ENCODE results near the gene UNC5C. TPM values are rescaled to one million over a fixed set of nuclear protein-coding genes. Genes with fewer than 3 reads are reported as not detected.

Gene UNC5C
- total RNA-seq, 2 experiments from 2014 or later = not detected

DNA sequence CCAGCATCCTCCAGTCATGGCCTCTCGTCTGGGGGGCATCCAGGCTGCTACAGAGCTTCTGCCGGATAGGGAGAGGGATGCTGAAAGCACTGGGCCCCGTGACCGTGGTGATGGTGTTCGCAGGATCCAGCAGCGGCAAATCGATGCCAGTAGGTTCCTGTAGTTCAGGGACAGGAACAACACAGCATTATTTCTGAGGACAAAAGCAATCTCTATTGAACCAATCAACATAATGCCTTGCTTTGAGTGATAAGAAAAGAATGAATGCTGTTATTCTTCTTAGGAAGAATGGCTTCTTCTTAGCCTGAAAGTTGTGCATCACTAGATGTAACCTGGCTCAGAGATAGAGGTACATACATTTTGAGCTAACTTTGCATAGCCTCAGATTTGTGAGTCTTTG lies 378.6 kb downstream of the UNC5C start:
- ATAC-seq (ENCODE audit: poor library complexity) (no peak), DNase-seq (no peak)
- TF ChIP-seq, protein P1, sequence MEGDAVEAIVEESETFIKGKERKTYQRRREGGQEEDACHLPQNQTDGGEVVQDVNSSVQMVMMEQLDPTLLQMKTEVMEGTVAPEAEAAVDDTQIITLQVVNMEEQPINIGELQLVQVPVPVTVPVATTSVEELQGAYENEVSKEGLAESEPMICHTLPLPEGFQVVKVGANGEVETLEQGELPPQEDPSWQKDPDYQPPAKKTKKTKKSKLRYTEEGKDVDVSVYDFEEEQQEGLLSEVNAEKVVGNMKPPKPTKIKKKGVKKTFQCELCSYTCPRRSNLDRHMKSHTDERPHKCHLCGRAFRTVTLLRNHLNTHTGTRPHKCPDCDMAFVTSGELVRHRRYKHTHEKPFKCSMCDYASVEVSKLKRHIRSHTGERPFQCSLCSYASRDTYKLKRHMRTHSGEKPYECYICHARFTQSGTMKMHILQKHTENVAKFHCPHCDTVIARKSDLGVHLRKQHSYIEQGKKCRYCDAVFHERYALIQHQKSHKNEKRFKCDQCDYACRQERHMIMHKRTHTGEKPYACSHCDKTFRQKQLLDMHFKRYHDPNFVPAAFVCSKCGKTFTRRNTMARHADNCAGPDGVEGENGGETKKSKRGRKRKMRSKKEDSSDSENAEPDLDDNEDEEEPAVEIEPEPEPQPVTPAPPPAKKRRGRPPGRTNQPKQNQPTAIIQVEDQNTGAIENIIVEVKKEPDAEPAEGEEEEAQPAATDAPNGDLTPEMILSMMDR (IDR thresholded peaks at IDR 0.05) = no peak
- ChIA-PET CTCF (no interaction called here), POLR2A (no interaction called here)
- Mint-ChIP-seq H3K4me1 (ENCODE audit: low read depth) (peaks cover 4% of the 10 kb centered on the region), H3K36me3 (ENCODE audit: low read depth) (no peaks in the 10 kb centered on the region), H3K9me3 (no peaks in the 10 kb centered on the region), H3K4me3 (no peak overlapping the region), H3K27me3 (no peaks in the 10 kb centered on the region), H3K27ac (no peak overlapping the region)
- intact Hi-C loops (cut with DNase I, micrococcal nuclease) = no loop called here
- no peaks in the 10 kb centered on the region for H3K4me1 ChIP-seq (ENCODE audit: insufficient read depth, low read length)
- no peaks in the 10 kb centered on the region for H3K36me3 ChIP-seq (ENCODE audit: insufficient read depth, low read length)
- H3K27me3 ChIP-seq (ENCODE audit: control insufficient read depth in 1 of 2, insufficient read depth in 2 of 2, low read length in 2 of 2) = no peaks in the 10 kb centered on the region
- no peak overlapping the region for H3K4me3 ChIP-seq (ENCODE audit: low read length)
- H3K9me3 ChIP-seq (ENCODE audit: control insufficient read depth in 1 of 2, insufficient read depth in 1 of 2, low read length in 2 of 2) = no peaks in the 10 kb centered on the region
- no peak overlapping the region for H3K27ac ChIP-seq (ENCODE audit: low read depth in 1 of 2, low read length in 2 of 2)

DNA sequence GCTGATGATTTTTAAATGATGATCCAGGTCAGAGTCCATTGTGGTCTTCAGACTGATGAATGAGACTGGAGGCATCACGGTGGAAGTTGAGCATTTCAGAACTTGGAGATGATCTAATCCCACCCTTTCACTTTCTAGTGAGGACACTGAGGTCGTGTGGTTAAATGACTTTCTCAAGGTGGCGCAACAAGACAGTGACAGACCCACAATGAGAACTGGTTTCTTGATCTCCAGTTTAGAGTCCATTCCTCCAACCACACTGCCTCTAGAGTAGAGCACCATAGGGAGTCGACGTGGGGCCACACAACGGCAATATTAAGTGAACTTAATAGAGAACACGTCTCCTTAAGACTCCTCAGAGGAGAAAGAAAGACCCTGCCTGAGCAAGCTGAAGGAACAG lies 381.0 kb downstream of the UNC5C start:
- Histone ChIP-seq H3K4me3 (ENCODE audit: low read length) (no peak overlapping the region), H3K27me3 (ENCODE audit: control insufficient read depth in 1 of 2, insufficient read depth in 2 of 2, low read length in 2 of 2) (no peaks in the 10 kb centered on the region), H3K4me1 (ENCODE audit: insufficient read depth, low read length) (no peaks in the 10 kb centered on the region), H3K27ac (ENCODE audit: low read depth in 1 of 2, low read length in 2 of 2) (no peak overlapping the region), H3K36me3 (ENCODE audit: insufficient read depth, low read length) (no peaks in the 10 kb centered on the region), H3K9me3 (ENCODE audit: control insufficient read depth in 1 of 2, insufficient read depth in 1 of 2, low read length in 2 of 2) (no peaks in the 10 kb centered on the region)
- ChIA-PET POLR2A (no interaction called here), CTCF (no interaction called here)
- Mint-ChIP-seq H3K27me3 (no peaks in the 10 kb centered on the region), H3K27ac (no peak overlapping the region), H3K4me3 (no peak overlapping the region), H3K9me3 (no peaks in the 10 kb centered on the region), H3K4me1 (ENCODE audit: low read depth) (peaks cover 4% of the 10 kb centered on the region), H3K36me3 (ENCODE audit: low read depth) (no peaks in the 10 kb centered on the region)
- no peak for DNase-seq
- intact Hi-C loops (cut with DNase I, micrococcal nuclease) = no loop called here
- no peak for ATAC-seq (ENCODE audit: poor library complexity)
- TF ChIP-seq, protein P1 (IDR thresholded peaks at IDR 0.05) = no peak

DNA sequence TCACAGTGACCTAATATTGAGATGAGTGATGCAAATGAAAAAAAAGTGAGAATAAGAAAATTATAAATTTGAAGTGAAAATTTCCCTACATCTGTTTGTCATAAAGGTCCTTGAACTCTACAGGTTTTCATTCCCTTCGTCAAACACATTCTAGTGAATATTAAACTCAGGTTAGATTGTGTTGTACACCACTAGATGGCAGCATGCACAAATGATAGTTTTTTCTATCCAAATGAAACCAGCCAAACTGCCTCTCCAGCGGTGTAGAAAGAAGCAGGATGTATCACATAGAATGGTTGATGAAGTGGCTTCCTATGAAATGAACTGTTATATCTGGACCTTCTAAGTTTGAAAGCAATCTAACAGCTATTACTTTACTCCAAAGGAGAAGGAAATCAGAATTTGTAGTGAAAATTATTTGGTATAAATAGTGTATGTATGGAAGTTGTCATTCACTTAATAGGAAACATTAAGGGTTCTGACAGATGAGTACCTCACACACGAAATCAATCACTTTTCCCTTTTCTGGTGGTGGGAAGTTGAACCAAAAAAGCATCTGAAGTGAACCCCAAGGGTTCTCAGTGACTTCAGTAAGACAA lies 382.7 kb downstream of the UNC5C start:
- ATAC-seq (ENCODE audit: poor library complexity) (peak; percentile 68), DNase-seq (peak in 6 of 14 experiments; percentile 9 to 76 (median 50))
- Mint-ChIP-seq H3K36me3 (ENCODE audit: low read depth) (no peaks in the 10 kb centered on the region), H3K4me3 (no peak overlapping the region), H3K4me1 (ENCODE audit: low read depth) (peaks cover 4% of the 10 kb centered on the region), H3K9me3 (no peaks in the 10 kb centered on the region), H3K27ac (no peak overlapping the region), H3K27me3 (no peaks in the 10 kb centered on the region)
- intact Hi-C loops (cut with DNase I, micrococcal nuclease) = no loop called here
- ChIA-PET POLR2A (no interaction called here), CTCF (no interaction called here)
- no peak overlapping the region for H3K27ac ChIP-seq (ENCODE audit: low read depth in 1 of 2, low read length in 2 of 2)
- no peak overlapping the region for H3K4me3 ChIP-seq (ENCODE audit: low read length)
- no peaks in the 10 kb centered on the region for H3K27me3 ChIP-seq (ENCODE audit: control insufficient read depth in 1 of 2, insufficient read depth in 2 of 2, low read length in 2 of 2)
- TF ChIP-seq, protein P1 (IDR thresholded peaks at IDR 0.05) = peak; percentile 79
- no peaks in the 10 kb centered on the region for H3K4me1 ChIP-seq (ENCODE audit: insufficient read depth, low read length)
- no peaks in the 10 kb centered on the region for H3K9me3 ChIP-seq (ENCODE audit: control insufficient read depth in 1 of 2, insufficient read depth in 1 of 2, low read length in 2 of 2)
- no peaks in the 10 kb centered on the region for H3K36me3 ChIP-seq (ENCODE audit: insufficient read depth, low read length)
